ENCODE results near the gene IFI44.

IFI44 gene

DNA sequence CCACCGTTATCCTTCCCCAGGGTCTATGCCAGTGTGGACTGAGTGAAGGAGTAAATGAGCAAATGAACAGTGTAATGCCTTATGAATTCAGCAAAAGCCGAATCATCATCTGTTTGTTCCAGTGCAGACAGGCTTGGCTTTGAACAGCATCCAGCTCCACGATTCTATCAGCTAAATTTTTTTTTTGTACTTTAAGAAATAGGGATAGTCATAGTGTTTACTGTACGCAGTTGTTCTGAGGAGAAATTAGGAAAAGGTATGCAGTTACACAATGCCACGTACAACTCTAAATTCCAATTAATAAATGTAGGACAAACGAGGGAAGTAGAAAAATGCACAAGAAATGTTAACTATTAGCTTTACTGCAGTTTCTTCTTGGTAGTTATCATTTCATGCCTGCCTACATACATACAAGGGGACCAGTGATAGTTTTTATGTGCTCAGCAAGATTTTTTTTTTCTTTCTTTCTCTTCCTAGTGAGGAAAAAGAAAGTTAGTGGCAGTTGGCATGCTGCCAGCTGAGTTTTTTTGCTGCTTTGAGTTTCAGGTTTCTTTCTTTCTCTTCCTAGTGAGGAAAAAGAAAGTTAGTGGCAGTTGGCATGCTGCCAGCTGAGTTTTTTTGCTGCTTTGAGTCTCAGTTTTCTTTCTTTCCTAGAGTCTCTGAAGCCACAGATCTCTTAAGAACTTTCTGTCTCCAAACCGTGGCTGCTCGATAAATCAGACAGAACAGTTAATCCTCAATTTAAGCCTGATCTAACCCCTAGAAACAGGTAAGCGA lies 29.6 kb upstream of the IFI44 start, which contains the start of gene IFI44L:
Gene IFI44L, plus strand, starts transcription at position 646 of the 777 bp plus-strand sequence. CDS start 7,468 bp downstream, outside the sequence.
- H3K36me3 ChIP-seq (ENCODE audit: control insufficient read depth, insufficient read depth, low read length), result no peaks in the 10 kb centered on the region
- no peaks in the 10 kb centered on the region for H3K9me3 ChIP-seq (ENCODE audit: control insufficient read depth, low read length)
- H3K27ac ChIP-seq (ENCODE audit: insufficient read depth, low read depth, low read length, poor library complexity, severe bottlenecking), result no peak within 1 kb of the TSS
- 88 to 90% methylated on average over 5 to 9 of the region's 9 CpGs for WGBS, 2 experiments
- H3K4me1 ChIP-seq (ENCODE audit: control insufficient read depth, insufficient read depth, low read length), result peaks cover 3% of the 10 kb centered on the region
- H3K4me3 ChIP-seq (ENCODE audit: insufficient read depth, low read depth, low read length), result no peak within 1 kb of the TSS
- no peaks in the 10 kb centered on the region for H3K27me3 ChIP-seq (ENCODE audit: control insufficient read depth, insufficient read depth, low read length, poor library complexity, severe bottlenecking)

DNA sequence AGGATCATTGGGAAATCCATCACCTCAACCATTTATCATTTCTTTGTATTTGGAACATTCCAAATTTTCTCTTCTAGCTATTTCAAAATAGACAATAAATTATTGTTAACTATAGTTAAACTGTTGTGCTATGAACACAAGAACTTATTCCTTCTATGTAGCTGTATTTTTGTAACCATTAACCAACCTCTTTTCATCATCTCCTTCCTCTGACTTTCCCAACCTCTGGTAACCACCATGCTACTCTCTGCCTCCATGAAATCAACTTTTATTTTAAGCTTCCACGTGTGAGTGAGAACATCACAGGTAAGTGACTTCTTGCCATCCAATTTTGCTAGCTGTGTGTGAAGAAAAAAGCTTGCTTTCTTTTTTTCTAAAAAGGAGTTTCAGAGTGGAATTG lies 29.0 kb upstream of the IFI44 start:
- no peaks in the 10 kb centered on the region for H3K9me3 ChIP-seq (ENCODE audit: control insufficient read depth, low read length)
- H3K27ac ChIP-seq (ENCODE audit: insufficient read depth, low read depth, low read length, poor library complexity, severe bottlenecking), result no peak overlapping the region
- no peaks in the 10 kb centered on the region for H3K36me3 ChIP-seq (ENCODE audit: control insufficient read depth, insufficient read depth, low read length)
- H3K27me3 ChIP-seq (ENCODE audit: control insufficient read depth, insufficient read depth, low read length, poor library complexity, severe bottlenecking), result no peaks in the 10 kb centered on the region
- H3K4me1 ChIP-seq (ENCODE audit: control insufficient read depth, insufficient read depth, low read length), result peaks cover 3% of the 10 kb centered on the region
- no peak overlapping the region for H3K4me3 ChIP-seq (ENCODE audit: insufficient read depth, low read depth, low read length)
- WGBS, 2 experiments, result 92 to 94% methylated on average over 1 of the region's 1 CpG

DNA sequence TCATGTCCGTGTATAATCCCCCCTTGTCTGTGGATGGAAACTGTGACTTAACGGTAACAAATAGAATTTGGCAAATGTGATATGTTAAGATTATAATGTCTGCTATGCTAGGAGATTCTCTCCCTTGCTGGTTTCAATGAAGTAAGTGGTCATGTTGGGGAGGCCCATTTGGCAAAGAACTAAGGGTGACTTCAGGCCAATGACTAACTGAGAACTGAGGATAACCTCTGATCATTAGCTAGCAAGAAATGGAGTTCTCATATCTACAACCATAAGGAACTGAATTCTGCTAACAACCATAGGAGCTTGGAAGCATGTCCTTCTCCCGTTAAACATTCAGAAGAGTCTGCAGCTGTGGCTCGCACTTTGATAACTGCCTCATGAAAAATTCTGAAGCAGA lies 27.1 kb upstream of the IFI44 start:
- Histone ChIP-seq H3K4me3 (ENCODE audit: insufficient read depth, low read depth, low read length) (no peak overlapping the region), H3K27me3 (ENCODE audit: control insufficient read depth, insufficient read depth, low read length, poor library complexity, severe bottlenecking) (no peaks in the 10 kb centered on the region), H3K9me3 (ENCODE audit: control insufficient read depth, low read length) (no peaks in the 10 kb centered on the region), H3K36me3 (ENCODE audit: control insufficient read depth, insufficient read depth, low read length) (no peaks in the 10 kb centered on the region), H3K4me1 (ENCODE audit: control insufficient read depth, insufficient read depth, low read length) (peaks cover 3% of the 10 kb centered on the region), H3K27ac (ENCODE audit: insufficient read depth, low read depth, low read length, poor library complexity, severe bottlenecking) (no peak overlapping the region)
- 98 to 99% methylated on average over 4 of the region's 4 CpGs for WGBS, 2 experiments

DNA sequence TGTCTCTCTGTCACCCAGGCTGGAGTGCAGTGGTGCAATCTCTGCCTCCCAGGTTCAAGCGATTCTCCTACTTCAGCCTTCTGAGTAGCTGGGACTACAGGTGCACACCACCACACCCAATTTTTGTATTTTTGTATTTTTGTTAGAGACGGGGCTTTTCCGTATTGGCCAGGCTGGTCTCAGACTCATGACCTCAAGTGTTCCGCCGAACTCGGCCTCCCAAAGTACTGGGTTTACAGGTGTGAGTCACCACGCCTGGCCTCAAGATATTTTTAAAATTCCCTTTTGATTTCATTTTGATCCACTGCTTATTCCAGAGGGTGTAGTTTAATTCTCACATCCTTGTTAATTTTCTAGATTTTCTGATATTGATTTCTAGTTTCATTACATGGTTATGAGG lies 25.6 kb upstream of the IFI44 start:
- Histone ChIP-seq H3K9me3 (ENCODE audit: control insufficient read depth, low read length) (no peaks in the 10 kb centered on the region), H3K27me3 (ENCODE audit: control insufficient read depth, insufficient read depth, low read length, poor library complexity, severe bottlenecking) (no peaks in the 10 kb centered on the region), H3K4me3 (ENCODE audit: insufficient read depth, low read depth, low read length) (no peak overlapping the region), H3K27ac (ENCODE audit: insufficient read depth, low read depth, low read length, poor library complexity, severe bottlenecking) (no peak overlapping the region), H3K4me1 (ENCODE audit: control insufficient read depth, insufficient read depth, low read length) (peaks cover 3% of the 10 kb centered on the region), H3K36me3 (ENCODE audit: control insufficient read depth, insufficient read depth, low read length) (no peaks in the 10 kb centered on the region)
- 88 to 93% methylated on average over 7 of the region's 7 CpGs for WGBS, 2 experiments

DNA sequence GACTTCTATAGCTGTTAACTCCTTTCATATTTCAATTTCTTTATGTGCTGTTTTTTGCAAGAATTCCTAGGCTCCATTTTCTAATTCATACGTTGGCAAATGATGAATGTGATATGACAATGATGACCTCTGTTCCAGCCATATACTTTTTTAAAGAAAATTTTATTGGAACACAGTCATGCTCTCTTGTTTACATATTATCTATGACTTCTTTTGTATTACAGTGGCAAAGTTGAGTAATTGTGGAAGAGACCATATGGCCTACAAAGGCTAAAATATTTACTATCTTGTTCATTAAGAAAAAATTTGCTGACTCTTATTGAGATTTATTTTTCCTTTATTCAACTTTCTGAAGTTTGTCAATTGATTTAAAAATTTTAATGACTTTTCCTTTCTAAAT lies 22.3 kb upstream of the IFI44 start:
- no peaks in the 10 kb centered on the region for H3K36me3 ChIP-seq (ENCODE audit: control insufficient read depth, insufficient read depth, low read length)

DNA sequence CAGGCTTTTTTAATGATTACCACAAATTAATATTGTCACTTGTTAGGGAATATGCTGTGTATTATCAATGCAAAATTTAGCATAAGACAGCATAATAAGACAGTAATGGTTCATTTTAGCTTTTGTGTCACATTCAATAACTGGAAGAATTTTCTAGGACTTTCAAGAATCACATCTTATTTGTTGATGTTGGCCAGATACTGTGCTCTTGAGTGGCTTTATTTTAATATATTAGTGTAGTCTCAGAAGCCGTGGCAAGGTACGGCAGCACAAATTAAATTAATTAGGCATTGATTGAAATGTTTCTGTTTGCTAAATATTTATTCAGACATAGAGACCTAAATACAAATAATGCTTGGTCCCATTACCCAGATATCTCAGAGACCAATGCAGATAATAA lies 19.0 kb upstream of the IFI44 start:
- Histone ChIP-seq H3K4me1 (ENCODE audit: control insufficient read depth, insufficient read depth, low read length) (no peaks in the 10 kb centered on the region), H3K27ac (ENCODE audit: insufficient read depth, low read depth, low read length, poor library complexity, severe bottlenecking) (no peak overlapping the region), H3K4me3 (ENCODE audit: insufficient read depth, low read depth, low read length) (no peak overlapping the region), H3K9me3 (ENCODE audit: control insufficient read depth, low read length) (no peaks in the 10 kb centered on the region), H3K36me3 (ENCODE audit: control insufficient read depth, insufficient read depth, low read length) (no peaks in the 10 kb centered on the region), H3K27me3 (ENCODE audit: control insufficient read depth, insufficient read depth, low read length, poor library complexity, severe bottlenecking) (no peaks in the 10 kb centered on the region)
- WGBS, 2 experiments, result 69% methylated on average over 2 of the region's 2 CpGs; no CpG with 5 or more reads in 1 of the 2 experiments

More for the DNA sequence above, 22.3 kb upstream of the IFI44 start:
- no peak overlapping the region for H3K27ac ChIP-seq (ENCODE audit: insufficient read depth, low read depth, low read length, poor library complexity, severe bottlenecking)
- H3K27me3 ChIP-seq (ENCODE audit: control insufficient read depth, insufficient read depth, low read length, poor library complexity, severe bottlenecking), result no peaks in the 10 kb centered on the region
- H3K4me3 ChIP-seq (ENCODE audit: insufficient read depth, low read depth, low read length), result no peak overlapping the region
- no peaks in the 10 kb centered on the region for H3K9me3 ChIP-seq (ENCODE audit: control insufficient read depth, low read length)
- no peaks in the 10 kb centered on the region for H3K4me1 ChIP-seq (ENCODE audit: control insufficient read depth, insufficient read depth, low read length)
- no CpG with 5 or more reads among the region's 1 CpG for WGBS, 2 experiments

DNA sequence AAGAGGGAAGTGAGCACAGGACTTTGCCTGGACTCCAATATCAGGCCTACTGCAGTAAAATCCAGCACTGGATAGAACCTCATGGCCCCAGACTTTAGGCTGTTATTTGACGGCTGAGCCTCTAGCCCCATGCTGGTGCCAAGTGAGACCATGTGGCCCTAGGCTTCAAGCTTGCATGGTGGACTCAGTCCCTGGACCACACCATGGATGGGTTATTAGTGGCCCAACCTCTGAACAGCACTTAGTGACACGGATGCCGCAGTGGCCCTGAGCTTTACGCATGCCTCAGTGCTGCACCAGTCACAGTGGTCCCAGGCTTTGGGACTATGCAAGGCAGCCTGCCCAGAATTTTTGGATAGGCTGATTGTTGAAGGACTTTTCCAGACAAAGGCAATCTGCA lies 16.4 kb upstream of the IFI44 start:
- no peak overlapping the region for H3K4me3 ChIP-seq (ENCODE audit: insufficient read depth, low read depth, low read length)
- H3K4me1 ChIP-seq (ENCODE audit: control insufficient read depth, insufficient read depth, low read length), result no peaks in the 10 kb centered on the region
- H3K9me3 ChIP-seq (ENCODE audit: control insufficient read depth, low read length), result no peaks in the 10 kb centered on the region
- WGBS, 2 experiments, result 91 to 94% methylated on average over 4 of the region's 4 CpGs
- H3K36me3 ChIP-seq (ENCODE audit: control insufficient read depth, insufficient read depth, low read length), result no peaks in the 10 kb centered on the region
- H3K27ac ChIP-seq (ENCODE audit: insufficient read depth, low read depth, low read length, poor library complexity, severe bottlenecking), result no peak overlapping the region
- no peaks in the 10 kb centered on the region for H3K27me3 ChIP-seq (ENCODE audit: control insufficient read depth, insufficient read depth, low read length, poor library complexity, severe bottlenecking)

DNA sequence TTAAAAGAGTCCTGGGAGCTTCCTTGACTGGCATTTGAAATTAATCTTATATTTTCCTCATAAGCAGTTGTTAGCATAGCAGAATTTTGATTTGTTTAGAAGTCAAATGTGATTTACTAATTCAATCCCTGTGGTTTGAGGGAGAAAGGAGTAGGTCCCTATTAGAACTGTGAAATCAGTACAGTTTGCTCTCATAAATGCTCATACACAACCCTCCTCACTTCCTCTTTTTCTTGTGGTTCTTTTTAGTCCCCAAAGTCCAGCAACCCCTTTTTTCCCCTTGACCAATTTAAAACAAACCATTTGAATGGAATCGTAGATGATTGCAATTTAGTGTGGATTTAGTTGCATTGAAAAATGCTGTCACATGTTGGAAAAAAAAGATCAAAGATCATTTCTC lies 9.2 kb upstream of the IFI44 start:
- Histone ChIP-seq H3K4me1 (ENCODE audit: control insufficient read depth, insufficient read depth, low read length) (no peaks in the 10 kb centered on the region), H3K36me3 (ENCODE audit: control insufficient read depth, insufficient read depth, low read length) (no peaks in the 10 kb centered on the region), H3K4me3 (ENCODE audit: insufficient read depth, low read depth, low read length) (no peak overlapping the region), H3K9me3 (ENCODE audit: control insufficient read depth, low read length) (no peaks in the 10 kb centered on the region), H3K27ac (ENCODE audit: insufficient read depth, low read depth, low read length, poor library complexity, severe bottlenecking) (no peak overlapping the region), H3K27me3 (ENCODE audit: control insufficient read depth, insufficient read depth, low read length, poor library complexity, severe bottlenecking) (no peaks in the 10 kb centered on the region)
- WGBS, 2 experiments, result no CpG with 5 or more reads among the region's 1 CpG

DNA sequence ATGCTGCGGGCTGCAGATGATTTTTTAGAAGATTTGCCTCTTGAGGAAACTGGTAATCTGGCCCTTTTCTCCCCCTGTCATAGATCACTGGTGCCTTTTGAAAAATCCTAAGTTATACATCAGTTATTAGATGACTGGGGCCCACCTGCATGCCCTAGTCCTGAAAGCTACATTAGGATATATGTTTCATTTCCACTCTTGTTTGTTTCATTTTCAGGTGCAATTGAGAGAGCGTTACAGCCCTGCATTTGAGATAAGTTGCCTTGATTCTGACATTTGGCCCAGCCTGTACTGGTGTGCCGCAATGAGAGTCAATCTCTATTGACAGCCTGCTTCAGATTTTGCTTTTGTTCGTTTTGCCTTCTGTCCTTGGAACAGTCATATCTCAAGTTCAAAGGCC lies 8.1 kb upstream of the IFI44 start:
- no peak overlapping the region for H3K27ac ChIP-seq (ENCODE audit: insufficient read depth, low read depth, low read length, poor library complexity, severe bottlenecking)
- H3K9me3 ChIP-seq (ENCODE audit: control insufficient read depth, low read length), result no peaks in the 10 kb centered on the region
- H3K4me3 ChIP-seq (ENCODE audit: insufficient read depth, low read depth, low read length), result no peak overlapping the region
- H3K36me3 ChIP-seq (ENCODE audit: control insufficient read depth, insufficient read depth, low read length), result no peaks in the 10 kb centered on the region
- 92 to 93% methylated on average over 4 of the region's 4 CpGs for WGBS, 2 experiments
- no peaks in the 10 kb centered on the region for H3K4me1 ChIP-seq (ENCODE audit: control insufficient read depth, insufficient read depth, low read length)
- no peaks in the 10 kb centered on the region for H3K27me3 ChIP-seq (ENCODE audit: control insufficient read depth, insufficient read depth, low read length, poor library complexity, severe bottlenecking)

DNA sequence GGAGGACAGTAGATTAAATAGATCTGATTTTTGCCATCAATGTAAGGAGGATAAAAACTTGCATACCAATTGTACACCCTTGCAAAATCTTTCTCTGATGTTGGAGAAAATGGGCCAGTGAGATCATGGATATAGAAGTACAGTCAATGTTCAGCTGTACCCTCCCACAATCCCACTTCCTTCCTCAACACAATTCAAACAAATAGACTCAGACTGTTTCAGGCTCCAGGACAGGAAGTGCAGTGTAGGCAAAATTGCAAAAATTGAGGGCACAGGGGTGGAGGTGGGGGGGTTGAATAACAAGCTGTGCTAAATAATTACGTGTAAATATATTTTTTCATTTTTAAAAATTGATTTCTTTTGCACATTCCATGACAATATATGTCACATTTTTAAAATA lies 3.9 kb upstream of the IFI44 start:
- no peaks in the 10 kb centered on the region for H3K4me1 ChIP-seq (ENCODE audit: control insufficient read depth, insufficient read depth, low read length)
- no peaks in the 10 kb centered on the region for H3K9me3 ChIP-seq (ENCODE audit: control insufficient read depth, low read length)
- H3K27me3 ChIP-seq (ENCODE audit: control insufficient read depth, insufficient read depth, low read length, poor library complexity, severe bottlenecking), result no peaks in the 10 kb centered on the region
- WGBS, 2 experiments, result no CpG with 5 or more reads among the region's 1 CpG
- no peak overlapping the region for H3K4me3 ChIP-seq (ENCODE audit: insufficient read depth, low read depth, low read length)
- no peak overlapping the region for H3K27ac ChIP-seq (ENCODE audit: insufficient read depth, low read depth, low read length, poor library complexity, severe bottlenecking)
- H3K36me3 ChIP-seq (ENCODE audit: control insufficient read depth, insufficient read depth, low read length), result no peaks in the 10 kb centered on the region

Data from ectodermal cell (in vitro differentiated cells).